ENCODE measurements around the gene B3GNT5.

Gene B3GNT5

DNA sequence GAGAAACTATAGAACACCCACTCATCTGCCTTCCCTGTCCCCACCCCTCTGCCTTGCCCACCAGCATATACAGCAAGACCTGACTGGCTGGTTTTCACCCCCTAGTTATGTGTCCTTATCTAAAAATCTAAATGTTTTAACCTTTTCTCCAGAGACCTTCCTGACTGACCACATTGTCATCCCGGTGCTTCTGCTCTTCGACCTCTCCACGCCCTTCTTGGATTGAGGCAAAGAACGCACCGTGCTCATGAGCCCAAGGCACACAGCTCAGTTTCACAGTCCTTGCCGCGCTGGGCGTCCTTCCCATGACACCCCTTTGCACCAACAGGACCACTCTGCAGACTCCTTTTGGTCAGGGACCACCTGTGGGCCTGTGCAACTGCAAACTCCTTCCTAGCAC is 62.7 kb downstream of the B3GNT5 start:
- Mint-ChIP-seq H3K27me3 (no peaks in the 10 kb centered on the region), H3K27ac (no peak overlapping the region), H3K4me3 (no peak overlapping the region), H3K36me3 (ENCODE audit: insufficient read depth) (peaks cover 3% of the 10 kb centered on the region), H3K9me3 (no peaks in the 10 kb centered on the region), H3K4me1 (ENCODE audit: low read depth in 2 of 2) (peaks cover 0 to 3% of the 10 kb centered on the region in 2 donors)
- no peak for ATAC-seq (replicated peaks)
- DNase-seq, result no peak

DNA sequence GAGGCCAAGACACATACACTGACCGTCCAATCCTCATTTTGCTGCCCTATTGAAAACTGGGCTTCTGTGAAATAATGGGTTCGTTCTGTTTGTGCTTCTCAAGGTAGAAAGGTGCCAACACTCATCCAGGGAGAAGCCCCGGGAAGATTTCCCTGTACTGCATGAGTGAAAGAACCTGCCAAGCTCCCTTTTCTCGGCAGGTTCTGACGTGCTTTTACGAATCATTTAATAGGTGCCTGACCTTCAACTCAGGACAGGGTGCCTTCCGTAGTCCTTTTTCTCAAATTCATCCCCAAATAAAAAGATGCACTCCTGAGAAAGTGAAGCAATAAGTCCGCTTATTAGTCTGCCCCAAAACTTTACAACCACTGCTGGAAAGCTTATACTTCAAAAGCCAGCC is 64.2 kb downstream of the B3GNT5 start:
- H3K27me3 Mint-ChIP-seq, result no peaks in the 10 kb centered on the region
- H3K27ac Mint-ChIP-seq, result no peak overlapping the region
- DNase-seq, result no peak
- no peak for ATAC-seq (replicated peaks)
- H3K36me3 Mint-ChIP-seq (ENCODE audit: insufficient read depth), result peaks cover 3% of the 10 kb centered on the region
- H3K4me1 Mint-ChIP-seq (ENCODE audit: low read depth in 2 of 2), result peaks cover 0 to 3% of the 10 kb centered on the region in 2 donors
- no peak overlapping the region for H3K4me3 Mint-ChIP-seq
- no peaks in the 10 kb centered on the region for H3K9me3 Mint-ChIP-seq

DNA sequence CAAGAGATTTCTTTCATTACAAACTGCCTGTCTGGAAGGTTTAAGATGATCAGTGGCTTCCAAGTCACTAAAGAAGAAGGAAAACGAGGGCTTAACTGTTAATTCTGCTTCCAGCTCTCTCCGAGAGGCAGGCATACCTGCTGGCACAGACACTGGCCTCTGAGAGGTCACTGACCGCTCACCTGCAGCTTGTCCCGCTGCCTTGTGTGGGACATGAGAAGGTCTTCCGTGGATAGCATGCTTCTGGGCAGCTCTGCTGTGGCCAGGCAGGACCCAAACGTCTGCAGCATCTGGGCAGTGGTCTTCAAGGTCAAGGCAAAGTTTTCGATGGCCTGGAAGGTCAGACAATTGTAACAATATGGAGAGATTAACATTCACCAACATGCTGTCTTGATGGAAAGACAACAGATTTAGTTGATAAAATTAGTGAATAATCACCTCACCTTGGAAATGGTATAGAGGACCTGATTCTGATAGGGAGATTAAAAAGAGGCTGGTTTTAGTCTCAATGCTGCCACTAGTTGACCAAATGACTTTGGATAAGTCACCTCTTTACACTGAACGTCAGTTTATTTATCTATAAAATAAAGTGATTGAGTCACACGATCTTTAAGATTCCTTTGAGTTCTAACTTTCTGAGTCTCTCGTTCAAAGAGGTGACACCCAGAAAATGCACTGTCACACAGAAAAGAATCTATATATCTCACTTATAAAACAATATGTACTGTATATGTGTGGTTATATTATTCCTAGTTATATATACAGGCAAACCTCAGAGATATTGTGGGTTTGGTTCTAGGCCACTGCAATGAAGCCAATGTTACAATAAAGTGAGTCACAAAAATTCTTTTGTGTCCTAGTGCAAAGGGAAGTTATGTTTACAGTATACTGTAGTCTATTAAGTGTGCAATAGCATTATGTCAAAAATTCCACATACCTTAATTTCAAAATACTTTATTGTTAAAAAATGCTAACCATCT is 65.1 kb downstream of the B3GNT5 start:
- no peaks in the 10 kb centered on the region for H3K9me3 Mint-ChIP-seq
- H3K27me3 Mint-ChIP-seq, result no peaks in the 10 kb centered on the region
- ATAC-seq (replicated peaks), result no peak
- H3K4me3 Mint-ChIP-seq, result no peak overlapping the region
- no peak overlapping the region for H3K27ac Mint-ChIP-seq
- H3K36me3 Mint-ChIP-seq (ENCODE audit: insufficient read depth), result peaks cover 3% of the 10 kb centered on the region
- peaks cover 0 to 3% of the 10 kb centered on the region in 2 donors for H3K4me1 Mint-ChIP-seq (ENCODE audit: low read depth in 2 of 2)
- no peak for DNase-seq

DNA sequence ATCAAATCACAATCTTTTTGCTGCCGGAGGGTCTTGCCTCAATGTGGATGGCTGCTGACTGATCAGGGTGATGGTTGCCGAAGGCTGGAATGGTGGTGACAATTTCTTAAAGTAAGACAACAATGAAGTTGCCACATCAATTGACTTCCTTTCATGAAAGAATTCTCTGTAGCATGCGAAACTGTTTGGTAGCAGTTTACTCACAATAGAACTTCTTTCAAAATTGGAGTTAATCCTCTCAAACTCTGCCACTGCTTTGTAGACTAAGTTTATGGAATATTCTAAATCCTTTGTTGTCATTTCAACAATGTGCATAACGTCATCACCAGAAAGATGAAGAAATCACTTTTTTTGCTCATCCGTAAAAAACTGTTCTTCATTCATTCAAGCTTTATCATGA is 65.8 kb downstream of the B3GNT5 start:
- DNase-seq, result no peak
- H3K4me3 Mint-ChIP-seq, result no peak overlapping the region
- no peaks in the 10 kb centered on the region for H3K9me3 Mint-ChIP-seq
- no peaks in the 10 kb centered on the region for H3K27me3 Mint-ChIP-seq
- no peak for ATAC-seq (replicated peaks)
- H3K4me1 Mint-ChIP-seq (ENCODE audit: low read depth in 2 of 2), result peaks cover 0 to 3% of the 10 kb centered on the region in 2 donors
- H3K27ac Mint-ChIP-seq, result peak overlapping the region in 1 of 2 donors; percentile 5
- peaks cover 3% of the 10 kb centered on the region for H3K36me3 Mint-ChIP-seq (ENCODE audit: insufficient read depth)

DNA sequence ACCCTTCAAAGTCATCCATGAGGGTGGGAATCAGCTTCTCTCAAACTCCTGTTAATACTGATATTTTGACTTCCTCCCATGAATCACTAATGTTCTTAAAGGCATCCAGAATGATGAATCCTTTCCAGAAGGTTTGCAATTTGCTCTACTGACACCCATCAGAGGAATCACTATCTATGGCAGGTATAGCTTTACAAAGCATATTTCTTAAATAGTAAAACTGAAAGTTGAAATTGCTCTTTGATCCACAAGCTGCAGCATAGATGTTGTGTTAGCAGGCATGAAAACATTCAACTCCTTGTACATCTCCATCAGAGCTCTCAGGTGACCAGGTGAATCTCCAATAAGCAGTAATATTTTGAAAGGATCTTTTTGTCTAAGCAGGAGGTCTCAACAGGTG is 66.3 kb downstream of the B3GNT5 start:
- H3K4me1 Mint-ChIP-seq (ENCODE audit: low read depth in 2 of 2), result peaks cover 0 to 3% of the 10 kb centered on the region in 2 donors
- no peak for DNase-seq
- H3K9me3 Mint-ChIP-seq, result no peaks in the 10 kb centered on the region
- no peaks in the 10 kb centered on the region for H3K27me3 Mint-ChIP-seq
- no peak overlapping the region for H3K4me3 Mint-ChIP-seq
- no peak for ATAC-seq (replicated peaks)
- H3K36me3 Mint-ChIP-seq (ENCODE audit: insufficient read depth), result peaks cover 3% of the 10 kb centered on the region
- H3K27ac Mint-ChIP-seq, result peak overlapping the region in 1 of 2 donors; percentile 5
